ENCODE measurements around the gene RELL1. TPM values are rescaled to one million over a fixed set of nuclear protein-coding genes. Genes with fewer than 3 reads are reported as not detected.

Gene RELL1, protein sequence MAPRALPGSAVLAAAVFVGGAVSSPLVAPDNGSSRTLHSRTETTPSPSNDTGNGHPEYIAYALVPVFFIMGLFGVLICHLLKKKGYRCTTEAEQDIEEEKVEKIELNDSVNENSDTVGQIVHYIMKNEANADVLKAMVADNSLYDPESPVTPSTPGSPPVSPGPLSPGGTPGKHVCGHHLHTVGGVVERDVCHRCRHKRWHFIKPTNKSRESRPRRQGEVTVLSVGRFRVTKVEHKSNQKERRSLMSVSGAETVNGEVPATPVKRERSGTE
- total RNA-seq, result 24.3 TPM
- polyA plus RNA-seq, result 1 to 10 TPM; 2.7 to 6.3 (median 4.3) TPM

DNA sequence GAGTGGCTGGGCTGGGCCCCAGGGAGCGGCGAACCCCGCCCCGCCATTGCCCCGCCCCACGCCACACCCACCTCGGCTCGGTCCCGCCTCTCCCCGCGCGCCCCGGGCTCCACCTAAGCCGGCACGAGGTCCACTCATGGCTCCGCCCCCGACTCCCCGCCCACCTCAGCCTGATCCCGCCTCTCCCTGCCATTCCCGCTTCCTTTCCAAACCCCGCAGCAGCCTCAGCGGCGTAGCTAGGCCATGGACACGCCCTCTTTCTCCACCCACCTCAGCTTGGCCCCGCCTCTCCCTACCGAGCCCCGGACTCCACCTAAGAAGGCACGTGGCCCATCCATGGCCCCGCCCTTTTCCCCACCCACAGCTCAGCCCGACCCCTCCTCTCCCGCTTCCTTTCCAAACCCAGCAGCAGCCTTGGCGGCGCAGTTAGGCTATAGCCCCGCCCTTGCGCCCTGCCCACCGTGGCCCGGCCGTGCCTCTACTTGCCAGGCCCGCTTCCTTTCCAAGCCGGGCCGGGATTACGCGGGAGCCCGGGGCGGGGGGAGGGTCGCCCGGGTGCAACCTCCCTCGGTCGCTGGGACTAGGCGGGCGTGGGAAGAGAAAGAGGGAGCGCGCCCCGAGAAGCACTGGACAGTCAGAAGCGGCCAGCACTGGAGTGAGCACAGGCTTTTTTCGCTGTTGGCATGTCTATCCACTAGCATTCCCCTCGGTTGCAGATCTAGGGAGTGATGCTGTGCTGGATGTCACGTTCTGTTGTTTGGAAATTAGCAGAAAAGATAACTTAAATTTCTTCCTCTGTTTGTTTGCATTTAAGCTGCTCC is at the start of gene RELL1:
TSS of gene RELL1 (minus strand) at position 4 of the 821 bp plus-strand sequence. CDS start 89 bp downstream, outside the sequence.
- Histone ChIP-seq H3K27me3 (ENCODE audit: control insufficient read depth, insufficient read depth, low read length) (no peaks in the 10 kb centered on the region), H3K4me3 (ENCODE audit: low read depth, low read length) (peak within 1 kb of the TSS; percentile 93), H3K4me1 (ENCODE audit: control insufficient read depth, insufficient read depth, low read length, poor library complexity, severe bottlenecking) (peaks cover 32% of the 10 kb centered on the region), H3K27ac (ENCODE audit: insufficient read depth, low read length, poor library complexity, severe bottlenecking) (peak within 1 kb of the TSS; percentile 84), H3K36me3 (ENCODE audit: control insufficient read depth, insufficient read depth, low read length) (no peaks in the 10 kb centered on the region), H3K9me3 (ENCODE audit: control insufficient read depth in 2 of 2, low read length in 2 of 2) (no peaks in the 10 kb centered on the region)
- Mint-ChIP-seq H3K36me3 (no peaks in the 10 kb centered on the region), H3K27ac (peak within 1 kb of the TSS; percentile 93 to 97 (median 96)), H3K4me1 (peaks cover 24 to 40% (median 32%) of the 10 kb centered on the region in 4 donors), H3K27me3 (peaks cover 5% of the 10 kb centered on the region), H3K4me3 (peak within 1 kb of the TSS; percentile 93 to 99 (median 96)), H3K9me3 (no peaks in the 10 kb centered on the region)
- DNase-seq (peak; percentile 96 to 99 (median 97)), ATAC-seq (ENCODE audit: low read depth in 2 of 2) (peak; percentile 87 to 88)

DNA sequence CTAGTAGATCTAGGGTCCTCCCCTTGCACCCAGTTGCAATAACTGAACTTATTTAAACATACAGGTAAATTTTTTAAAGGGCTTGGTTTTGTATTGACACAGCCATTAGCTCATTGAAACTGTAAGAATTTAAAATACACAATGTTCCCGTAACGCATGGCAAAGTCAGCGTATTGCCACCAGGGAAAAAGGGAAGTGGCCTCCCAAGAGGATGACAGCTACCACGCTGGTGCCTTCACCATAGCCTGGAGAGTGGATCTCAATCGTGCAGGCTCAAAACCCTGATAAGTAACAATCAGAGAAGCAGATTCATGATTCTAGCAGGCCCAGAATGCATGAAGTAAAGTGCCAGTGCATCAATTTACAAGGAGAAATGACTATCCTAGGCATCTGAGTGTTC is 49.4 kb upstream of the RELL1 start:
- peaks cover 0 to 2% (median 0%) of the 10 kb centered on the region in 7 donors for H3K9me3 Mint-ChIP-seq
- Histone ChIP-seq H3K9me3 (ENCODE audit: control insufficient read depth in 2 of 2, low read length in 2 of 2) (no peaks in the 10 kb centered on the region), H3K4me1 (ENCODE audit: control insufficient read depth, insufficient read depth, low read length, poor library complexity, severe bottlenecking) (no peaks in the 10 kb centered on the region), H3K4me3 (ENCODE audit: low read depth, low read length) (no peak overlapping the region), H3K27me3 (ENCODE audit: control insufficient read depth, insufficient read depth, low read length) (peaks cover 2% of the 10 kb centered on the region), H3K36me3 (ENCODE audit: control insufficient read depth, insufficient read depth, low read length) (no peaks in the 10 kb centered on the region), H3K27ac (ENCODE audit: insufficient read depth, low read length, poor library complexity, severe bottlenecking) (no peak overlapping the region)
- ATAC-seq (ENCODE audit: low read depth in 2 of 2), result no peak
- H3K4me1 Mint-ChIP-seq, result no peaks in the 10 kb centered on the region
- no peak overlapping the region for H3K27ac Mint-ChIP-seq
- no peak for DNase-seq
- H3K36me3 Mint-ChIP-seq, result no peaks in the 10 kb centered on the region
- peaks cover 16% of the 10 kb centered on the region for H3K27me3 Mint-ChIP-seq
- no peak overlapping the region for H3K4me3 Mint-ChIP-seq

DNA sequence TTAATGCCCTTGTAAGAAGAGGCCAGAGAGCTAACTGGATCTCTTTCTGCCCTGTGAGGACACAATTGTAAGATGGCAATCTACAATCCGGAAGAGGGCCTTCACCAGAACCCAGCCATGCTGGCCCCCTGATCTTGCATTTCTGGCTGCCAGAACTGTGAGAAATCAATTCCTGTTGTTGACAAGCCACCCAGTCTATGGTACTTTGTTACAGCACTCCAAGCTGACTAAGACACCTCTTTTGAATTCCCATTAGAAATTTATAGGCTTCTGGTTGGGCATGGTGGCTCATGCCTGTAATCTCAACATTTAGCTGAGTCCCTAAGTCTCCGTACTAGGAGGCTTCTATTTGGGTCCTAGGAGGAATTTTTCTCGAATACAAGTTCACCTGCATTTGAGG is 48.8 kb upstream of the RELL1 start:
- peaks cover 15% of the 10 kb centered on the region for H3K27me3 Mint-ChIP-seq
- no peak for DNase-seq
- Histone ChIP-seq H3K9me3 (ENCODE audit: control insufficient read depth in 2 of 2, low read length in 2 of 2) (no peaks in the 10 kb centered on the region), H3K4me3 (ENCODE audit: low read depth, low read length) (no peak overlapping the region), H3K36me3 (ENCODE audit: control insufficient read depth, insufficient read depth, low read length) (no peaks in the 10 kb centered on the region), H3K27ac (ENCODE audit: insufficient read depth, low read length, poor library complexity, severe bottlenecking) (no peak overlapping the region), H3K4me1 (ENCODE audit: control insufficient read depth, insufficient read depth, low read length, poor library complexity, severe bottlenecking) (no peaks in the 10 kb centered on the region), H3K27me3 (ENCODE audit: control insufficient read depth, insufficient read depth, low read length) (peaks cover 1% of the 10 kb centered on the region)
- H3K9me3 Mint-ChIP-seq, result peaks cover 0 to 2% (median 0%) of the 10 kb centered on the region in 7 donors
- no peak for ATAC-seq (ENCODE audit: low read depth in 2 of 2)
- no peak overlapping the region for H3K27ac Mint-ChIP-seq
- H3K4me1 Mint-ChIP-seq, result no peaks in the 10 kb centered on the region
- no peak overlapping the region for H3K4me3 Mint-ChIP-seq
- H3K36me3 Mint-ChIP-seq, result no peaks in the 10 kb centered on the region

DNA sequence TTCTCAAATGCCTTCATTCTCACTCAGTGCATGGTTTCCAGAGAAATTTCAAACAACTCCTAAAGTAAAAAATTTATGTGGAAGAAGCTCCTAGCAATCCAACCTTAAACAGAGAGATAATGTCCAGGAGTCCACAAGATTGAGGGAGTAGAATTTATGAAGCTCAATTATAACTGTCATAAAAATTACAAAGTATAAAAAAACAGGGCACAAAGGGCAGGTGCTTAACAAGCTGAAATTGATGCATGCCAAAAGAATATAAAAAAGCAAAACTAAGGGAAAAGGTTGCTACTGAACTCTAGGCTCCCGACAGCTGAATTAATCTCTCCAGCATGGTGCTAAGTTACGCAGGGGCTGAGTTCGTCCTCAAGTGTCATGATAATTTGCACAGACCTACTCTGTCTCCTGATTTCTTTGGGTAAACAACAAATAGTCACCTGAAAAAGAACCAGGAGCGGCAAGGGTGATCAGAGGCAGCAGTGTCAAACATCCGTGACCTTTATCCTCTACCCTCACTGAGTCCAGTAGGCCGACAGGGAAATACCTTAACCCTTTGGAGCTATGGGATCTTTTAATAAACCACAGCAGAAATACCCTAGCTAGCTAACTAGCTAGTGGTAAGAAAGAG is 47.2 kb upstream of the RELL1 start:
- Mint-ChIP-seq H3K36me3 (no peaks in the 10 kb centered on the region), H3K9me3 (peaks cover 0 to 2% (median 0%) of the 10 kb centered on the region in 7 donors), H3K4me1 (peaks cover 0 to under 1% (median 0%) of the 10 kb centered on the region in 4 donors), H3K4me3 (no peak overlapping the region), H3K27me3 (peaks cover 11% of the 10 kb centered on the region), H3K27ac (no peak overlapping the region)
- H3K9me3 ChIP-seq (ENCODE audit: control insufficient read depth in 2 of 2, low read length in 2 of 2), result no peaks in the 10 kb centered on the region
- H3K27ac ChIP-seq (ENCODE audit: insufficient read depth, low read length, poor library complexity, severe bottlenecking), result no peak overlapping the region
- H3K27me3 ChIP-seq (ENCODE audit: control insufficient read depth, insufficient read depth, low read length), result no peaks in the 10 kb centered on the region
- no peaks in the 10 kb centered on the region for H3K36me3 ChIP-seq (ENCODE audit: control insufficient read depth, insufficient read depth, low read length)
- no peak for ATAC-seq (ENCODE audit: low read depth in 2 of 2)
- H3K4me3 ChIP-seq (ENCODE audit: low read depth, low read length), result no peak overlapping the region
- no peak for DNase-seq
- no peaks in the 10 kb centered on the region for H3K4me1 ChIP-seq (ENCODE audit: control insufficient read depth, insufficient read depth, low read length, poor library complexity, severe bottlenecking)

DNA sequence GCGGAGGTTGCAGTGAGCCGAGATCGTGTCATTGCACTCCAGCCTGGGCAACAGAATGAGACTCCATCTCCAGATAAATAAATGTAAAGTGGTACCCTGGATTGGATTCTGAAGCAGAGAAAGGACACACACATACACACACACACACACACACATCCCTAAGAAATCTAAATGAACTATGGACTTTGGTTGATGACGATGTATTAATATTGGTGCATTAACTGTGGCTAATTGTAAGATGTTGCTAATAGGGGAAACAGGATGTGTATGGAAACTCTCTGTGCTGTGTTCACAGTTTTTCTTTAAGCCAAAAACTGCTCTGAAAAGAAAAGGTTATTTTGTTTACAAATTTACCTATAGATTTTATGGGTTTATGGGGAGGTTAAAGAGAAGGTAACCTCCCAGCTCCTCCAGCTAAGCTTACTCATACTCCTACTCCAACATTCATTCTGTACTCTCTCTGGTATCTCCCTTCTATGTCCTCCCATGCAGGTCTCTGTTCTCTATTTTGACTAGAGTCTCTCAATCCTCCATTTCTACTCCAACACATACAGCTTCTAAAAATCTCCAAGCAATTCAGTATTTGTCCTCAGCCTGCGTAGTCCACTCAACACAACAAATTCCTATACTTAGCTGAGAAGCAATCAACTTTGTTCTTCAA is 46.5 kb upstream of the RELL1 start:
- Histone ChIP-seq H3K36me3 (ENCODE audit: control insufficient read depth, insufficient read depth, low read length) (no peaks in the 10 kb centered on the region), H3K27ac (ENCODE audit: insufficient read depth, low read length, poor library complexity, severe bottlenecking) (no peak overlapping the region), H3K9me3 (ENCODE audit: control insufficient read depth in 2 of 2, low read length in 2 of 2) (no peaks in the 10 kb centered on the region), H3K4me1 (ENCODE audit: control insufficient read depth, insufficient read depth, low read length, poor library complexity, severe bottlenecking) (no peaks in the 10 kb centered on the region), H3K4me3 (ENCODE audit: low read depth, low read length) (no peak overlapping the region), H3K27me3 (ENCODE audit: control insufficient read depth, insufficient read depth, low read length) (no peaks in the 10 kb centered on the region)
- DNase-seq, result no peak
- Mint-ChIP-seq H3K27me3 (peaks cover 11% of the 10 kb centered on the region), H3K4me1 (peaks cover 0 to 6% (median 3%) of the 10 kb centered on the region in 4 donors), H3K9me3 (peaks cover 0 to 2% (median 0%) of the 10 kb centered on the region in 7 donors), H3K4me3 (no peak overlapping the region), H3K27ac (no peak overlapping the region), H3K36me3 (no peaks in the 10 kb centered on the region)
- no peak for ATAC-seq (ENCODE audit: low read depth in 2 of 2)

DNA sequence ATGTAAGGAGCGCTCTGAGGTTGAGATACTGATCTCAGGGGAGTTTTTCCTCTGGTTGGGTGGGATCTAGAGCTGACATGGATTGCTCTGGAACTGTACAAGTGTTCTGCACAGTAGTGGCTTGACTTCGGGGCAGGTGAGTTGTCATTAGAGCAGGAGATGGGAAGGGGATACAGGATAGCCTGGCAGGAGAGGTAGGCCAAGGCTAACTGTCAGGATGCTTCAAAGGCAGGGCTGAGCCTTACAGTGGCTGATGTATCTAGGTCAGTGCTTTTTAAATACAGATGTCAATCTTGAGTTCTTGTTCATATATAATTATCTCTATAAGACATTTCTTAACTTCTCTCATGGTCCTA is 43.5 kb upstream of the RELL1 start:
- no peak overlapping the region for H3K4me3 Mint-ChIP-seq
- no peaks in the 10 kb centered on the region for H3K27me3 ChIP-seq (ENCODE audit: control insufficient read depth, insufficient read depth, low read length)
- H3K36me3 Mint-ChIP-seq, result no peaks in the 10 kb centered on the region
- peaks cover 5% of the 10 kb centered on the region for H3K27me3 Mint-ChIP-seq
- H3K27ac Mint-ChIP-seq, result no peak overlapping the region
- H3K27ac ChIP-seq (ENCODE audit: insufficient read depth, low read length, poor library complexity, severe bottlenecking), result no peak overlapping the region
- no peak overlapping the region for H3K4me3 ChIP-seq (ENCODE audit: low read depth, low read length)
- H3K9me3 Mint-ChIP-seq, result peaks cover 0 to 2% (median 0%) of the 10 kb centered on the region in 7 donors
- no peaks in the 10 kb centered on the region for H3K4me1 ChIP-seq (ENCODE audit: control insufficient read depth, insufficient read depth, low read length, poor library complexity, severe bottlenecking)
- no peaks in the 10 kb centered on the region for H3K36me3 ChIP-seq (ENCODE audit: control insufficient read depth, insufficient read depth, low read length)
- ATAC-seq (ENCODE audit: low read depth in 2 of 2), result no peak
- DNase-seq, result no peak
- no peaks in the 10 kb centered on the region for H3K9me3 ChIP-seq (ENCODE audit: control insufficient read depth in 2 of 2, low read length in 2 of 2)
- H3K4me1 Mint-ChIP-seq, result peaks cover 0 to 6% (median 3%) of the 10 kb centered on the region in 4 donors

DNA sequence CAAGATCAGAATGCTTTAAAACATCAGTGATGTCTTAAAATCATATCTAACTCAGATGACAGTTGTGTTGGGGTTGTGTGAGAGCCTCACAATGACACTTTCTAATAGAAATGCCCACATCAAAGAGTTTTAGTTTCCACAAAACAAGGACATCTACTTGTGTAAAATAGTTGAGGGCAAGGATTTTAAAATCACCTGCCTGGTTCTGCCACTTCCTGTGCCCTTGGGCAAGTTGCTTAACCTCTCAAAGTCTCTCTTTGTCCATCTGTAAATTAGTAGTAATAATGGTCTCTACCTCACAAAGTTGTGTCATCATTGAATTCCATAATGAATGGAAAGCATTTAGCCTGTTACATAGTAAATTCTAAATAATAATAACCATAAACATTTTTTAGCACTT is 41.9 kb upstream of the RELL1 start:
- DNase-seq (no peak), ATAC-seq (ENCODE audit: low read depth in 2 of 2) (no peak)
- no peak overlapping the region for H3K4me3 ChIP-seq (ENCODE audit: low read depth, low read length)
- H3K4me1 ChIP-seq (ENCODE audit: control insufficient read depth, insufficient read depth, low read length, poor library complexity, severe bottlenecking), result no peaks in the 10 kb centered on the region
- peaks cover 0 to 6% (median 3%) of the 10 kb centered on the region in 4 donors for H3K4me1 Mint-ChIP-seq
- no peak overlapping the region for H3K27ac Mint-ChIP-seq
- H3K36me3 ChIP-seq (ENCODE audit: control insufficient read depth, insufficient read depth, low read length), result no peaks in the 10 kb centered on the region
- no peak overlapping the region for H3K4me3 Mint-ChIP-seq
- no peaks in the 10 kb centered on the region for H3K36me3 Mint-ChIP-seq
- no peaks in the 10 kb centered on the region for H3K9me3 ChIP-seq (ENCODE audit: control insufficient read depth in 2 of 2, low read length in 2 of 2)
- H3K9me3 Mint-ChIP-seq, result peaks cover 0 to 2% (median 0%) of the 10 kb centered on the region in 7 donors
- H3K27me3 ChIP-seq (ENCODE audit: control insufficient read depth, insufficient read depth, low read length), result no peaks in the 10 kb centered on the region
- no peaks in the 10 kb centered on the region for H3K27me3 Mint-ChIP-seq
- H3K27ac ChIP-seq (ENCODE audit: insufficient read depth, low read length, poor library complexity, severe bottlenecking), result no peak overlapping the region

Data from CD4-positive, CD25-positive, alpha-beta regulatory T cell (primary cell).